ENCODE data around the gene TSPAN6. TPM values are rescaled to one million over a fixed set of nuclear protein-coding genes. Genes with fewer than 3 reads are reported as not detected.

TSPAN6 gene
- total and polyA plus RNA-seq, 2 of the 13 experiments (the other 11 are each of a cell fraction or from before 2014, with no cell fraction given), result 78.9 to 133 TPM

- TF ChIP-seq NFAT5 (CRISPR knock-in tag; IDR thresholded peaks at IDR 0.05), result no peak
- TF ChIP-seq, protein P1, sequence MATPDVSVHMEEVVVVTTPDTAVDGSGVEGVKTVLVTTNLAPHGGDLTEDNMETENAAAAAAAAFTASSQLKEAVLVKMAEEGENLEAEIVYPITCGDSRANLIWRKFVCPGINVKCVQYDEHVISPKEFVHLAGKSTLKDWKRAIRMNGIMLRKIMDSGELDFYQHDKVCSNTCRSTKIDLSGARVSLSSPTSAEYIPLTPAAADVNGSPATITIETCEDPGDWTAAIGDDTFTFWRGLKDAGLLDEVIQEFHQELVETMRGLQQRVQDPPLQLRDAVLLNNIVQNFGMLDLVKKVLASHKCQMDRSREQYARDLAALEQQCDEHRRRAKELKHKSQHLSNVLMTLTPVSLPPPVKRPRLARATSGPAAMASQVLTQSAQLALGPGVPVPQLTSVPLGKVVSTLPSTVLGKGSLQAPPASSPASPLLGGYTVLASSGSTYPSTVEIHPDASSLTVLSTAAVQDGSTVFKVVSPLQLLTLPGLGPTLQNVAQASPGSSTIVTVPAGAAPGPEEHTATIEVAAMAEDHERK (CRISPR knock-in tag; IDR thresholded peaks at IDR 0.05; ENCODE audit: low read depth), result no peak
- peak; percentile 54; the same call in 1 of the 2 replicates for TF ChIP-seq ZFY (CRISPR knock-in tag; IDR thresholded peaks at IDR 0.05)
- TF ChIP-seq DNMT3B (CRISPR knock-in tag; conservative IDR thresholded peaks at IDR 0.05), result no peak
- no peak for TF ChIP-seq ZNF790 (CRISPR knock-in tag; IDR thresholded peaks at IDR 0.05; ENCODE audit: borderline replicate concordance)
- TF ChIP-seq ZNF235 (CRISPR knock-in tag; IDR thresholded peaks at IDR 0.05; ENCODE audit: borderline replicate concordance), result no peak
- peak; percentile 47; the same call in 1 of the 2 replicates for TF ChIP-seq BCL6 (CRISPR knock-in tag; IDR thresholded peaks at IDR 0.05)
- TF ChIP-seq, protein P2, sequence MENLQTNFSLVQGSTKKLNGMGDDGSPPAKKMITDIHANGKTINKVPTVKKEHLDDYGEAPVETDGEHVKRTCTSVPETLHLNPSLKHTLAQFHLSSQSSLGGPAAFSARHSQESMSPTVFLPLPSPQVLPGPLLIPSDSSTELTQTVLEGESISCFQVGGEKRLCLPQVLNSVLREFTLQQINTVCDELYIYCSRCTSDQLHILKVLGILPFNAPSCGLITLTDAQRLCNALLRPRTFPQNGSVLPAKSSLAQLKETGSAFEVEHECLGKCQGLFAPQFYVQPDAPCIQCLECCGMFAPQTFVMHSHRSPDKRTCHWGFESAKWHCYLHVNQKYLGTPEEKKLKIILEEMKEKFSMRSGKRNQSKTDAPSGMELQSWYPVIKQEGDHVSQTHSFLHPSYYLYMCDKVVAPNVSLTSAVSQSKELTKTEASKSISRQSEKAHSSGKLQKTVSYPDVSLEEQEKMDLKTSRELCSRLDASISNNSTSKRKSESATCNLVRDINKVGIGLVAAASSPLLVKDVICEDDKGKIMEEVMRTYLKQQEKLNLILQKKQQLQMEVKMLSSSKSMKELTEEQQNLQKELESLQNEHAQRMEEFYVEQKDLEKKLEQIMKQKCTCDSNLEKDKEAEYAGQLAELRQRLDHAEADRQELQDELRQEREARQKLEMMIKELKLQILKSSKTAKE (CRISPR knock-in tag; IDR thresholded peaks at IDR 0.05; ENCODE audit: borderline replicate concordance), result peak; percentile 53; the same call in 1 of the 2 replicates
- peak; percentile 52; the same call in 1 of the 2 replicates for TF ChIP-seq ZNF503 (CRISPR knock-in tag; IDR thresholded peaks at IDR 0.05)
- no peak for TF ChIP-seq PCBP2 (optimal IDR thresholded peaks at IDR 0.05; ENCODE audit: low read depth, low read length, poor library complexity, severe bottlenecking)
- TF ChIP-seq RARA (CRISPR knock-in tag; IDR thresholded peaks at IDR 0.05), result no peak
- TF ChIP-seq TCF12 (IDR thresholded peaks at IDR 0.05), result no peak
- no peak for TF ChIP-seq TCF12 (CRISPR knock-in tag; IDR thresholded peaks at IDR 0.05)
- TF ChIP-seq ZNF816 (CRISPR knock-in tag; IDR thresholded peaks at IDR 0.05; ENCODE audit: borderline replicate concordance), result no peak
- TF ChIP-seq FOXP1 (IDR thresholded peaks at IDR 0.05), result no peak
- peak; percentile 14; the same call in 1 of the 2 replicates for TF ChIP-seq FOXP1 (CRISPR knock-in tag; IDR thresholded peaks at IDR 0.05)
- no peak for TF ChIP-seq ZNF782 (CRISPR knock-in tag; IDR thresholded peaks at IDR 0.05; ENCODE audit: borderline replicate concordance)
- no peak for TF ChIP-seq AKAP8 (CRISPR knock-in tag; IDR thresholded peaks at IDR 0.05)
- no peak for TF ChIP-seq MED8 (CRISPR knock-in tag; IDR thresholded peaks at IDR 0.05; ENCODE audit: insufficient replicate concordance)
Measured at GRCh38 chrX:100649550-100650356, 13.1 kb upstream of the TSPAN6 start (continued).

Data from HepG2 (cell line).